Keratinocyte (primary cell): ENCODE measurements around the gene ZDHHC6.

Experiments used
- EZH2 ChIP-seq: IDR thresholded peaks from one replicate; pipeline ENCODE4 v1.6.1; 2012; ENCODE audit warnings: inconsistent platforms, mild to moderate bottlenecking, low read length, moderate library complexity
- TF ChIP-seq, protein P1 (sequence below), 3 experiments: IDR thresholded peaks in 1 of 3; conservative IDR thresholded peaks in 1 of 3; optimal IDR thresholded peaks in 1 of 3; 2 replicates in 2 of 3; 3 replicates in 1 of 3; pipeline versions ENCODE3 to v1.5.1; 2011; ENCODE audit warnings: low read length in 3 of 3, mild to moderate bottlenecking in 3 of 3, moderate library complexity in 2 of 3, control low read depth in 1 of 3, inconsistent platforms in 1 of 3; ENCODE audit not compliant: insufficient read depth in 2 of 3; ENCODE audit errors: extremely low read depth in 1 of 3

DNA sequence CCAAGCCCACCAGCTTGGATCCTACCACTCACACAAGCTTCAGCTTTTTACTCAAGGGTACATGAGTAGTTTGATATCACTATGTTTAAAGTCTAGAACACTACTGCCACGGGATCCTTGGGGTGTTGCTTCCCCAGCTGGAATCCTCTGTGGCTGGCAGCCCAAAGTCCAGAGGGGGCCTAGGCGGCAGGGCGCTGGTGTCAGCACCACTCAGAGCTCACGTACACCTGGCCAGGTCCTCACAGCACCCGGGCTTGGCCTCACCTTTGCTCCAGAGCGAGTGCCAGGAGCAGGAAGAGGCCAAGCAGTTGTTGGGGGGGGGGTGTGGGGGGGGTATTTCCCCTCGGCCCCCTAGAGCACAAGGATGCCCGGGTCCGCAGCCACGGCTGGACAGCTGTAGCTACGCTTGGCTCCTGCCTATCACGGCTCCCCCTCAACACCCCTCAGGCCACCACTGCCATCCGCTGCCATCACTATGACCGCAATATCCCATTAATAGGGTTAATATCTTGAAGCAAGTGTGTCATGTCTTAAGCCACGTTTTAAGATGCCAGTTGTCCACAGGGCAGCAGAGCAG is 17.0 kb downstream of the ZDHHC6 start:
- TF ChIP-seq, protein P1, sequence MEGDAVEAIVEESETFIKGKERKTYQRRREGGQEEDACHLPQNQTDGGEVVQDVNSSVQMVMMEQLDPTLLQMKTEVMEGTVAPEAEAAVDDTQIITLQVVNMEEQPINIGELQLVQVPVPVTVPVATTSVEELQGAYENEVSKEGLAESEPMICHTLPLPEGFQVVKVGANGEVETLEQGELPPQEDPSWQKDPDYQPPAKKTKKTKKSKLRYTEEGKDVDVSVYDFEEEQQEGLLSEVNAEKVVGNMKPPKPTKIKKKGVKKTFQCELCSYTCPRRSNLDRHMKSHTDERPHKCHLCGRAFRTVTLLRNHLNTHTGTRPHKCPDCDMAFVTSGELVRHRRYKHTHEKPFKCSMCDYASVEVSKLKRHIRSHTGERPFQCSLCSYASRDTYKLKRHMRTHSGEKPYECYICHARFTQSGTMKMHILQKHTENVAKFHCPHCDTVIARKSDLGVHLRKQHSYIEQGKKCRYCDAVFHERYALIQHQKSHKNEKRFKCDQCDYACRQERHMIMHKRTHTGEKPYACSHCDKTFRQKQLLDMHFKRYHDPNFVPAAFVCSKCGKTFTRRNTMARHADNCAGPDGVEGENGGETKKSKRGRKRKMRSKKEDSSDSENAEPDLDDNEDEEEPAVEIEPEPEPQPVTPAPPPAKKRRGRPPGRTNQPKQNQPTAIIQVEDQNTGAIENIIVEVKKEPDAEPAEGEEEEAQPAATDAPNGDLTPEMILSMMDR (optimal IDR thresholded peaks at IDR 0.05 in 1 of 3, IDR thresholded peaks at IDR 0.05 in 1 of 3, conservative IDR thresholded peaks at IDR 0.05 in 1 of 3; ENCODE audit: extremely low read depth in 1 of 3, insufficient read depth in 2 of 3, low read length in 3 of 3): no peak
- no peak for TF ChIP-seq EZH2
